Middle frontal gyrus (tissue), 1 donor: ENCODE measurements around the gene GARNL3.

Experiments
- DNase-seq: peaks from one replicate; pipeline ENCODE4 v3.0.0-alpha.2; 2015; ENCODE audit warnings: low spot score; ENCODE audit errors: extremely low spot score

The GARNL3 gene

DNA sequence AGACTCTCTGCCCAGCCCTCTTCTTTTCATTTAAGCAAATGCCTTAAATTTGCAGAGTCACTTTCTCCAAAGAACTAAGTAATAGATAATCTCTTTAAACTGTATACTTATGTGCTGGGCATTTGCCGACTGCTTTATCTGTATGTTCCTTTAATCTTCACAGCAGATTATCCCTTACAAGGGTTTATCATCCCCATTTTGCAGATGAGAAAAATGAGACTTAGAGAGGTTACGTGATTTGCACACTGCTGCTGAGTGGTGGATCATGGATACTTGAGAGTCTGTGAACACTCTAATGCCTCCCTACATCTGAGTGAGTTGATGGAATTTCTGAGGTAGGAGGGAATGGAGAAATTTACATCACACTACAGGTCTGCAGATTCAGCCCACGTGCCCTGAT, 163.8 kb downstream of the GARNL3 start:
- DNase-seq, result no peak

DNA sequence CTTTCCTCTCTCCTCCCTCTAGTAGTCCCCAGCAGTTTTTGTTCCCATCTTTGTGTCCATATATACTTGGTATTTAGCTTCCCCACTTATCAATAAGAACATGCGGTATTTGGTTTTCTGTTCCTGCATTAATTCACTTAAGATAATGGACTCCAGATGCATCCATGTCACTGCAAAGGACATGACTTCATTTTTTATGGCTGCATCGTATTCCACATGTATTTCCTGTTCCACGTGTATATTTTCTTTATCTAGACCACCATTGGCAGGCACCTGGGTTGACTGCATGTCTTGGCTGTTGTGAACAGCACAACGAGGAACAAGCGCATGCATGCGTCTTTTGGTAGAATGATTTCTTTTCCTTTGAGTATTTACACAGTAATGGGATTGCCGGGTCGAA, 165.8 kb downstream of the GARNL3 start:
- DNase-seq, result no peak

DNA sequence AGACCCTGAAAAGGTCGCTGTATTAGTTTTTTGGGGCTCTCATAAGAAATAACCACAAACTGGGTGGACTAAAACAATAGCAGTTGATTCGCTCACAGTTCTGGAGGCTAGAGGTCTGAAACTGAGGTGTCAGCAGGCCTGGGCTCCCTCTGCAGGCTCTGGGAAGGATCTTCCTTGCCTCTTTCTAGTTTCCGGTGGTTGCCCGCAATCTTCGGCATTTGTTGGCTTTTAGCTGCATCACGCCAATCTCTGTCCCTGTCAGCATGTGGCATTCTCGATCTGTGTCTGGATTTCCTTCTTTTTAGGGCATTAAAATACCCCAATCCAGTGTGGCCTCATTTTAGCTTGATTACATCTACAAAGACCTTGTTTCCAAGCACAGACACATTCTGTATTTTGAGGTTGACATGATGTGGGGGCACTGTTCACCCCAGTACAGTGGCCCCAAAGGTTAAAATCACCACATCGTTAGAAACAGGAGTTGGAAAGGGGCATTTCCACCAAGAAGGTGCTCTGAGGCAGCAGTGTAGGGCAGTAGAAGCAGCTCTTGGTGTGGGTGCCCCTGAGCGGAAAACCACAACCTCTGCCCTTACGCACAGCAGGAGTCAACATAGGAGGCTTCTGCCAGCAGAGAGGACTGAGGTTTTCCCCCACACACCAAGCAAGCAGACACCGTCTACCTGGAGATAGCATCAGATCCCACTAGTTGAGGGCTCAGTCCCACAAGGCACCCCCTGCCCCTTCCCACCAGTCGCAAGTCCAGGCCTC, 173.1 kb downstream of the GARNL3 start:
- DNase-seq, result no peak

DNA sequence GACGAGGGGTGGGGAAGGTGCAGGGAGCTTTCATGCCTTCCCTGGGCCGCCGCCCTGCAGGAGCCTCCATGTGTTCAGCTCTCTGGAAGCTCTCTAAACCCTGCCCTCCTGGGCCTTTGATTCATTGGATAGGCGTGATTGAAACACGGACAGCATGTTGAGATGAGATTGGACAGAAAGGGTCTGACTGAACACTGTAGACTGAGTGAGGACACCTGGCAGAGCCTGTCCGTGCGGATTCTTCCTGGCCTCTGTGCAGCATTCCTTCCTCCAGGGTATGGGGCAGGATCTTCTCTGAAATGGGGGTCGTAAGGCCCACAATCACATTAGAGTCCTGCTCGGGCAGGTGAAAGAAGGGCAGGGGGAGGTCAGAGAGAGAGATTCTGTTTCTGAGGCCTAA, 173.8 kb downstream of the GARNL3 start:
- no peak for DNase-seq
